ENCODE results near the gene KCNQ1.

The KCNQ1 gene

GRCh38 chr11:2847561-2847960 is 402.8 kb downstream of the KCNQ1 start:
- no peak overlapping the region for H3K4me3 ChIP-seq (ENCODE audit: severe bottlenecking)
- H3K27me3 ChIP-seq (ENCODE audit: insufficient read depth, poor library complexity, severe bottlenecking), result no peaks in the 10 kb centered on the region
- no peak overlapping the region for H3K27ac ChIP-seq (ENCODE audit: poor library complexity, severe bottlenecking)
- DNase-seq (ENCODE audit: low spot score), result no peak
- H3K4me1 ChIP-seq (ENCODE audit: insufficient read depth, poor library complexity, severe bottlenecking), result peaks cover 3% of the 10 kb centered on the region
- H3K36me3 ChIP-seq (ENCODE audit: low read depth), result no peaks in the 10 kb centered on the region
- H3K9me3 ChIP-seq (ENCODE audit: severe bottlenecking), result no peaks in the 10 kb centered on the region
- no peak for ATAC-seq (ENCODE audit: low read depth)
- TF ChIP-seq CTCF (IDR thresholded peaks at IDR 0.05; ENCODE audit: poor library complexity, severe bottlenecking), result no peak

GRCh38 chr11:2848497-2848896 is 403.7 kb downstream of the KCNQ1 start:
- no peak overlapping the region for H3K4me3 ChIP-seq (ENCODE audit: severe bottlenecking)
- no peaks in the 10 kb centered on the region for H3K27me3 ChIP-seq (ENCODE audit: insufficient read depth, poor library complexity, severe bottlenecking)
- no peak for TF ChIP-seq CTCF (IDR thresholded peaks at IDR 0.05; ENCODE audit: poor library complexity, severe bottlenecking)
- H3K4me1 ChIP-seq (ENCODE audit: insufficient read depth, poor library complexity, severe bottlenecking), result peaks cover 3% of the 10 kb centered on the region
- no peak overlapping the region for H3K27ac ChIP-seq (ENCODE audit: poor library complexity, severe bottlenecking)
- no peak for ATAC-seq (ENCODE audit: low read depth)
- no peak for DNase-seq (ENCODE audit: low spot score)
- no peaks in the 10 kb centered on the region for H3K9me3 ChIP-seq (ENCODE audit: severe bottlenecking)
- no peaks in the 10 kb centered on the region for H3K36me3 ChIP-seq (ENCODE audit: low read depth)

- H3K4me1 ChIP-seq (ENCODE audit: insufficient read depth, poor library complexity, severe bottlenecking), result no peaks in the 10 kb centered on the region
- H3K36me3 ChIP-seq (ENCODE audit: low read depth), result no peaks in the 10 kb centered on the region
- H3K9me3 ChIP-seq (ENCODE audit: severe bottlenecking), result no peaks in the 10 kb centered on the region
- TF ChIP-seq CTCF (IDR thresholded peaks at IDR 0.05; ENCODE audit: poor library complexity, severe bottlenecking), result no peak
- ATAC-seq (ENCODE audit: low read depth), result no peak
- H3K27me3 ChIP-seq (ENCODE audit: insufficient read depth, poor library complexity, severe bottlenecking), result no peaks in the 10 kb centered on the region
- H3K27ac ChIP-seq (ENCODE audit: poor library complexity, severe bottlenecking), result no peak overlapping the region
- DNase-seq (ENCODE audit: low spot score), result no peak
- no peak overlapping the region for H3K4me3 ChIP-seq (ENCODE audit: severe bottlenecking)
These were observed 405.4 kb downstream of the KCNQ1 start for GRCh38 chr11:2849994-2850770.

- Histone ChIP-seq H3K9me3 (ENCODE audit: severe bottlenecking) (no peaks in the 10 kb centered on the region), H3K4me3 (ENCODE audit: severe bottlenecking) (no peak overlapping the region), H3K27me3 (ENCODE audit: insufficient read depth, poor library complexity, severe bottlenecking) (no peaks in the 10 kb centered on the region), H3K36me3 (ENCODE audit: low read depth) (no peaks in the 10 kb centered on the region), H3K27ac (ENCODE audit: poor library complexity, severe bottlenecking) (no peak overlapping the region), H3K4me1 (ENCODE audit: insufficient read depth, poor library complexity, severe bottlenecking) (no peaks in the 10 kb centered on the region)
- ATAC-seq (ENCODE audit: low read depth) (no peak), DNase-seq (ENCODE audit: low spot score) (no peak)
- TF ChIP-seq CTCF (IDR thresholded peaks at IDR 0.05; ENCODE audit: poor library complexity, severe bottlenecking), result no peak
These were observed 408.6 kb downstream of the KCNQ1 start for GRCh38 chr11:2853401-2853800.

GRCh38 chr11:2853997-2854560 is 409.3 kb downstream of the KCNQ1 start:
- no peak for TF ChIP-seq CTCF (IDR thresholded peaks at IDR 0.05; ENCODE audit: poor library complexity, severe bottlenecking)
- Histone ChIP-seq H3K9me3 (ENCODE audit: severe bottlenecking) (no peaks in the 10 kb centered on the region), H3K27ac (ENCODE audit: poor library complexity, severe bottlenecking) (no peak overlapping the region), H3K4me3 (ENCODE audit: severe bottlenecking) (no peak overlapping the region), H3K36me3 (ENCODE audit: low read depth) (no peaks in the 10 kb centered on the region), H3K4me1 (ENCODE audit: insufficient read depth, poor library complexity, severe bottlenecking) (no peaks in the 10 kb centered on the region), H3K27me3 (ENCODE audit: insufficient read depth, poor library complexity, severe bottlenecking) (no peaks in the 10 kb centered on the region)
- ATAC-seq (ENCODE audit: low read depth) (no peak), DNase-seq (ENCODE audit: low spot score) (no peak)
